Cerebellar cortex (tissue), 1 donor: ENCODE measurements around the gene IL1RAP.

ENCODE experiments used
- DNase-seq: peaks from one replicate; pipeline ENCODE4 v3.0.0-alpha.2; 2015; ENCODE audit warnings: low spot score

The IL1RAP gene

DNA sequence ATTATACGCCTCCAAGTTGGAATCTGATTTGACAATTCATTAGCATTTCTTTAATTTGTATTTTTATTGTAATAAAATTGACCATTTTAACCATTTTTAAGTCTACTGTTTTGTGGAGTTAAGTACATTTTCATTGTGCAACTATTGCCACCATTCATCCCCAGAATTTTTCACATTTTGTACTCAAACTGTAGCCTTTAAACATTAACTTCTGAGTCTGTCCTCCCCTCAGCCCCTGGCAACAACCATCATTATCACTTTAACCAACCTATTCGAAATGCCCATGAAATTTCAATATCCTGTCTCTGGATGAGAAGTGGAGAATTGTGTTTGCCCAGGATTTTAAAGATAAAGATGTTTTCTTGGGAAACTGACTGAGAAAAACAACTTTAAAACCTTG lies 27.7 kb downstream of the IL1RAP start:
- no peak for DNase-seq

DNA sequence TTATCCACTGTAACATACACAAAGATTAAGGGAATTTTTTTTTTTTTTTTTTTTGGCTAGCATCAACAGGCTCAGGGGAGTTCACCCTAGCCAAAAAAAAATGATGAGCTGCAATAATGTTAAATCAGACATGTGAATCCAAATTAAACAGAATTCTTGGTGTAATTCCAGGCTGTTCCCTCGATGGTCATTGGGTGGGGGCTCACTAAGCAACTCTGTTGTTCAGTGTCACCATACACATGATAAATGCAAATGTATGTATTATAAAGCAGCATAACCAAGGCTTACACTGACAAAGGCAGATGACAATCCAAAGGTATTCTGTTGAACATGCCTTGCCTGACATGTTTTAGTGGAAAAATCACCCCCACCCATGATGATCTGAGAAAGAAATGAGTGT lies 29.0 kb downstream of the IL1RAP start:
- DNase-seq, result no peak

DNA sequence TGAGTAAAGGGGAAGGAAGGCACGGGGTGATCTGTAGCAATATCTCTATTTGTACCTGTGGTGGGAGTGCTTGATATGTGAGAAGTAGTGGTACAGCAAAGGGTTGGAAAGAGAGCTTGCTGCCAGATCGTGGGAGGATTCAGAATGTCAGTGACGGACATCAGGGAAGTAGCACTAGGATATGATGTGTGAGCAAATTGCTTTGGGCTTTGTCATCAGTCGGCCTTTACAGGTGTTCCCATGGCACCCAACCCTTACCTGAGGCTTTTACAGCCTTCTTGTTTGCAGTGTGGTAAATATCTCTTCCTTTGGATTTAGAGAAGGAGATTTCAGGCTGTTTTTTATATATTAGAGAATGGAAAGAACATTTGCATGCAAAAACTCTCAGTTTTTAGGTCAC lies 29.8 kb downstream of the IL1RAP start:
- DNase-seq, result no peak

- DNase-seq, result no peak
These were observed 31.3 kb downstream of the IL1RAP start for GRCh38 chr3:190545191-190545590.

DNA sequence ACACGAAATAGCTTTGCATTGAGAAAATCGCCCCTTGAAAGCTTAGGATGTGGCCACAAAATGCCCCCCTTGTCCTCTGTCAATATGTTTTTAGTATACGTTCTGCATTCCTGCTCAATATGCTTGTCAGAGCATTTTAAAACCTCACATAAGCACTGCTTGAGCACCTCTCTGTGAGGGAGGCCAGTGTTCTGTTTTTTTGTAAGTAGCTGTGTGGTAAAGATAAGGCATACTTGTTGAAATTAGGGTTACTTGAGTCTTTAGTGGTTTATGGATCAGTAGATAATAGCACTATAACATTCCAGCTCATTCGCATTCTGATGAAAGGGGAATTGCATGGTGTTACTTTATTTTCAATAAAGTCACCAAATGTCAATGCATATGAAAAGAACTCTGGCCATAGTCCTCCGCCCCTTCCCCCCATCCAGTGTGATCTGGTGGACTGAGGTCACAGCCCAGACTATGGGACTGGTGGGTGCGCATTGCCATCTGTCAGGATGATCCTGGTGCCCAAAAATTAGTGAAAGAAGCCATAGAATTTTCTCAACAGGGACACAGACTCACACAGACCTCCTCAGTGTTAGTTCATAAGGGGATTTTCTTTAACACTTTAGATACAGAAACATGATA lies 33.1 kb downstream of the IL1RAP start:
- no peak for DNase-seq

- no peak for DNase-seq
These were observed 34.3 kb downstream of the IL1RAP start for GRCh38 chr3:190548031-190548656.

DNA sequence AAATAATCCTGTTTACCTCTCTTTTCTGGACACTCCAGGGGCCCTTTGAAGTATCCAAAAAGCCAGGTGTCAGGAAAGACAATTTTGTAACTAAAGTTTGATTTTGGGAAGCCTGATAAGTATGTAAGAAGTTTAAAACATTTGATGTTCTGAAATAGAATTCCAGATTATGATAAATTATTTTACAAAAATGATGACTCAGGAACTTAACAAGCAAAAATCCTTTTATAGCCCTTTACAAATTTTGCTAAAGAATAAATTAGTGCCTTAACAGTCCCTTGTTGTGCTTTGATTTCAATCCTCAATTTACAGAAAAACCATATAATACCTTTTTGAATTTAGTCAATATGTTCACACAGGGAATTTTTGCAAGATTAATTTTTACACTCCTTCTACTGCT lies 38.1 kb downstream of the IL1RAP start:
- no peak for DNase-seq

DNA sequence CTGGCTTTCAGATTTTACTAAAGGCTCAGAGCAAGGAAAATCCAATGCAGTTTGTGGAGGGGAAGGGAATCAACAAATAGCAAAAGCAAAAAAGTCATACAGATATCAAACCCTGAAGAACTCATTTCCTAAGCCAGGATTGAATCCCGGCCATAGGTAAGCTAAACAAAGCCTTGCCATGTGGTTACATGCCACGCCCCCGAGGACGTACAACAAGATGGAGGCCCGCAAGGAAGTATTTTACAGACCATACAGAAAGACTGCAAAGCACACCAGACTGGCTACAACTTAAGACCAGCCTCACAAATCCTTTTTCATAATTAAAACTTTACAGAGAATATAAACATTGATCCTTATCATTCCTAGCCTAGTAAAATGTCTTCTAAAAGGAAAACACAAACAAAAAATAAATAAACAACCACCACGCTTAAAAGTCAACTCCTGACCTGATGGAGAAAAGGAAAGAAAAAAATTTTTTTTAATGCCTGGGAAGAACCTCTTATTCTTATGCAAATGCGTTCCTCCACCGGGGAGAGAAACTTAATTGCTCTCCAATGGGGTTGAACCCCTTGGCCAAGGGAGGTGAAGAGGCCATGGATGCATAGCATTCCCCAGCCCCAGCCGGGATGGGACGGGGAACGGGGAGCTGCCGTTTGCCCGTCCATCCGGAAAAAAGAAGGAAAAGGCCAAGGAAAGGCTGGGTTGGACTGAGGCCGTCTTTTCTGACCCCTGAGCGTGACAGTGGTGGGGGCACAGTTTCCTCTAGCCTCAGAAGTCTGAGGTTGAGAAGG lies 39.3 kb downstream of the IL1RAP start:
- no peak for DNase-seq

DNA sequence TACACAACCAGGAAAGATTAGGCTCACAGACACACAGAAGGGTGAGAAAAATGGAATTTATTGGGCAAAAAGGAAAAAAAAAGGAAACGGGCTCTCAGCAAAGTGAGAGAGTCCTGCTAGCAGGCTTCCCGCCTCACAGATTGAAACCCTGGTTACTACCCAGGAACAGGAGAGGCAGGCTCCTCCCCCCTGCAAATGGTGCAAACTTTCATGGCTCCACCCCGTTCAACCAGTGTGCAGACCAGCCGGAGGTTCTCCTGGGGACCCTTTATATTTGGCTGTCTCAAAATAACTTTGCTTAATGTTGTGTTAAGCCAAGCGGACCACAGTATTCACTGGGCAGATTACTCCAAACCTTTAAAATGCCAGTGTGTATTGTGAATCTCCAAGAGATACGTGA lies 40.3 kb downstream of the IL1RAP start:
- no peak for DNase-seq

- no peak for DNase-seq
These were observed 42.5 kb downstream of the IL1RAP start for GRCh38 chr3:190556351-190556750.

DNA sequence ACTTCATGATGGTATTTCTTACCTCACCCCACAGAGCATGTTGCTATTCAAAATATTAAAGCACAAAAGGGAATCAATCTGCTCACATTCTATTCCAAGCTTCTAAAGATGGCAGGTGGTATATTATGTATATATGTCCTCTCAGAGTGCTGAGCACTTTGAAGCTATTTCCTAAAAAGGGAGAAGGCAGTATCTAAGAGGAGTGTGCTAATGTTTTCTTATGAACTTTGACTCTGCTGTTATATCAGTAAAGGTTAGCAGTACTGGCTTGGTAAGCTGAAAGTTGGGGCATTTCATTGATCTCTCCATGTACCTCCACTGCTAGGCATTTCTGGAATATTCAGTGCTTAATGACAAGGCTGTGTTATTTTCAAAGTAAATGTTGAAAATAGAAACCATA lies 43.4 kb downstream of the IL1RAP start:
- no peak for DNase-seq

GRCh38 chr3:190558316-190558715 lies 44.4 kb downstream of the IL1RAP start:
- no peak for DNase-seq

GRCh38 chr3:190558796-190559195 lies 44.9 kb downstream of the IL1RAP start:
- DNase-seq, result no peak

- DNase-seq, result no peak
These were observed 46.4 kb downstream of the IL1RAP start for GRCh38 chr3:190560013-190560895.

GRCh38 chr3:190562866-190563510 lies 49.1 kb downstream of the IL1RAP start:
- DNase-seq, result no peak

GRCh38 chr3:190564175-190564574 lies 50.3 kb downstream of the IL1RAP start:
- DNase-seq, result no peak

- DNase-seq, result no peak
These were observed 52.4 kb downstream of the IL1RAP start for GRCh38 chr3:190566043-190566933.

- no peak for DNase-seq
These were observed 54.2 kb downstream of the IL1RAP start for GRCh38 chr3:190568036-190568435.

DNA sequence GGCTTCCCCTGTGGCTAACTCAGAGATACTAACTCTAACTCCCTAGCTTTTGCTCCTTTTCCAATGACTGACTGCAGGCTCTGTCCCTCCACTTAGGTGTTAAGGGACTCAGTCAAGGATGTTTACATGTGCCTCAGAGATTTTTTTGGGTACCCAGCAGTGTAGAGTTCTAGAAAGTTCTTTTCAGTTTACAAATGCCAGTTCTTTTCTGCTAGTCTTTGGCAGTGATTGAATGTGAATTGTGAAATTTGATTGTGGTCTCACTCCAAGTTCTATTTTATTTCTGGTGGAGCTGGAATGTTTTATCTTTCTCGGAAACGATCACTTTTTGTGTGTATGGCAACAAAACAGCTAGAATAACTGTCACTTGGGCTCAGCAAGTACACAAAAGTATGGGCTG lies 60.6 kb downstream of the IL1RAP start:
- DNase-seq, result no peak

DNA sequence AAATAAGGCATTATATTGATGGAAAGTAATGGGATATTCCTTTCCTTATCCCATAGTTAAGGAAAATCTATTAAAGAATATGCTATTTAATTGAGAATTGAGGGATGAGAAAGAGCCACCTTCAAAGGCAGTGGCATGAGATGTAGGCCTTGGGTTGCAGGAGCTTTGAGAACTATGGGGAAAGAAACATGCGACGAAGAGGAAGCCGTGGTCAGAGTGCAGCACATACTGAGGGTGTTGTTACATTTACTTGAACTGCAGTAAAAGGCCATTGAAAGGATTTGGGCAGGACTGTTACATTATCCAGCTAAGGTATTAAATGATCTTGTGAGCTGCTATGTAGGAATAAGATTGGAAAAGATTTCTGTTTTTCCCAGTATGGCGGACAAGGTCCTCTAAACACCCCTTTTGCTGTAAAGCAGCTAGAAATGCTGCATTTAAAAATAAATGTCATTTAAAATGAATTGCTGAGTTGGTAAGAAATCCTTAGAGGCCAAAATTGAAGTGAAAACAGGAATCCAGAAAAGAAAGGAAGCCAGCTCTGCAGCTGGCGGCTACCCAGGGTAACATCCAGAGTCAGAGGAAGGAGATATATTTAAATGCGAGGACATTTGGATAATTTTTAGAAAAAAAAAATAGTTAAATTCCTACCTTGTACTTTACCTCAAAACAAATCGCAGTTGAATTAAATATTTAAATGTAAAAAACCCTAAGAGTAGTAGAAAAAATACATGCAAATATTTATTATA lies 61.7 kb downstream of the IL1RAP start:
- no peak for DNase-seq
